Keratinocyte (primary cell): Measurements from ENCODE around the gene WFIKKN1. TPM values are rescaled to one million over a fixed set of nuclear protein-coding genes. Genes with fewer than 3 reads are reported as not detected.
A peak's percentile ranks its signal among the peaks of the same experiment; 100 is the strongest.

Source experiments
- DNase-seq: peaks from one replicate; pipeline ENCODE4 v3.0.0-alpha.2; 2011; ENCODE audit warnings: low read depth, missing footprints, low spot score
- FAIRE-seq: peaks from 2 replicates; lab custom pipeline; 2011; peaks lifted over from hg19 to GRCh38; lab: Jason Lieb, UNC
- H2AFZ ChIP-seq: 2 replicates; pipeline ENCODE4 v1.6.0; 2012; ENCODE audit warnings: low read length, control low read depth, inconsistent platforms; ENCODE audit not compliant: control insufficient read depth
- H3K27ac ChIP-seq: 2 replicates; pipeline ENCODE4 v1.5.1; 2011; ENCODE audit warnings: low read length; ENCODE audit not compliant: control insufficient read depth, insufficient read depth
- H3K27me3 ChIP-seq: 3 replicates; pipeline ENCODE4 v1.6.0; 2011; ENCODE audit warnings: low read length; ENCODE audit not compliant: control insufficient read depth, insufficient read depth; ENCODE audit errors: extremely low read depth
- H3K36me3 ChIP-seq, 2 experiments: 2 replicates in 1 of 2; 3 replicates in 1 of 2; pipeline ENCODE4 v1.5.1; 2011; ENCODE audit warnings: low read length in 2 of 2, mild to moderate bottlenecking in 1 of 2; ENCODE audit not compliant: control insufficient read depth in 2 of 2, insufficient read depth in 2 of 2; ENCODE audit errors: extremely low read depth in 1 of 2
- H3K4me1 ChIP-seq: 3 replicates; pipeline ENCODE4 v1.5.1; 2011; ENCODE audit warnings: low read length; ENCODE audit not compliant: control insufficient read depth, insufficient read depth; ENCODE audit errors: extremely low read depth
- H3K4me2 ChIP-seq: 3 replicates; pipeline ENCODE4 v1.6.0; 2011; ENCODE audit warnings: low read depth, low read length; ENCODE audit not compliant: control insufficient read depth, insufficient read depth; ENCODE audit errors: extremely low read depth
- H3K4me3 ChIP-seq, 3 experiments: fragments of 200-600 bp in 1 of 3; sonication (generic) in 1 of 3; 2 replicates in 2 of 3; 3 replicates in 1 of 3; pipeline ENCODE4 v1.5.1; 2011 to 2016; ENCODE audit warnings: low read length in 3 of 3, mild to moderate bottlenecking in 3 of 3, control low read depth in 2 of 3, inconsistent platforms in 1 of 3, low read depth in 1 of 3, mixed read lengths in 1 of 3, mixed run types in 1 of 3, moderate library complexity in 1 of 3; ENCODE audit not compliant: control insufficient read depth in 2 of 3, insufficient read depth in 2 of 3; ENCODE audit errors: extremely low read depth in 1 of 3
- H3K79me2 ChIP-seq: 2 replicates; pipeline ENCODE4 v1.6.0; 2012; ENCODE audit warnings: low read length; ENCODE audit not compliant: control insufficient read depth, insufficient read depth
- H3K9ac ChIP-seq: 3 replicates; pipeline ENCODE4 v1.6.0; 2011; ENCODE audit warnings: low read length; ENCODE audit not compliant: control insufficient read depth, insufficient read depth; ENCODE audit errors: extremely low read depth
- H3K9me1 ChIP-seq: 3 replicates; pipeline ENCODE4 v1.6.0; 2011; ENCODE audit warnings: low read length; ENCODE audit not compliant: control insufficient read depth, insufficient read depth; ENCODE audit errors: extremely low read depth
- H3K9me3 ChIP-seq: 2 replicates; pipeline ENCODE4 v1.5.1; 2012; ENCODE audit warnings: low read depth, low read length; ENCODE audit not compliant: control insufficient read depth
- H4K20me1 ChIP-seq: 3 replicates; pipeline ENCODE4 v1.6.0; 2011; ENCODE audit warnings: low read length; ENCODE audit not compliant: control insufficient read depth, insufficient read depth; ENCODE audit errors: extremely low read depth
- EZH2 ChIP-seq: IDR thresholded peaks from one replicate; pipeline ENCODE4 v1.6.1; 2012; ENCODE audit warnings: inconsistent platforms, mild to moderate bottlenecking, low read length, moderate library complexity
- dilution Hi-C: fragments of 300-500 bp; cut with MboI; formaldehyde crosslinking; loops from one replicate; pipeline ENCODE4 v1.7.0; 2020; ENCODE audit warnings: low sequenced_read_pairs; ENCODE audit not compliant: extremely low pct_ligation_motif_present
- polyA plus RNA-seq, 5 experiments: library from polyadenylated mRNA; depleted of rRNA in 3 of 5; stranded (reverse) in 3 of 5; stranded (forward) in 1 of 5; unstranded in 1 of 5; fragments of >200 nt; gene quantifications; 1 replicate in 1 of 5; 2 replicates in 3 of 5; 3 replicates in 1 of 5; pipeline versions ENCODE4 v1.2.1 to v1.2.3, GENCODE V29; 2011 to 2012; ENCODE audit warnings: missing spikeins in 2 of 5, low read depth in 1 of 5, low replicate concordance in 1 of 5
- TF ChIP-seq, protein P1 (sequence below), 3 experiments: IDR thresholded peaks in 1 of 3; conservative IDR thresholded peaks in 1 of 3; optimal IDR thresholded peaks in 1 of 3; 2 replicates in 2 of 3; 3 replicates in 1 of 3; pipeline versions ENCODE3 to v1.5.1; 2011; ENCODE audit warnings: low read length in 3 of 3, mild to moderate bottlenecking in 3 of 3, moderate library complexity in 2 of 3, control low read depth in 1 of 3, inconsistent platforms in 1 of 3; ENCODE audit not compliant: insufficient read depth in 2 of 3; ENCODE audit errors: extremely low read depth in 1 of 3

The WFIKKN1 gene
- polyA plus RNA-seq, 1 donor (not counting 4 experiments of a cell fraction or from before 2014, with no cell fraction given) = not detected

DNA sequence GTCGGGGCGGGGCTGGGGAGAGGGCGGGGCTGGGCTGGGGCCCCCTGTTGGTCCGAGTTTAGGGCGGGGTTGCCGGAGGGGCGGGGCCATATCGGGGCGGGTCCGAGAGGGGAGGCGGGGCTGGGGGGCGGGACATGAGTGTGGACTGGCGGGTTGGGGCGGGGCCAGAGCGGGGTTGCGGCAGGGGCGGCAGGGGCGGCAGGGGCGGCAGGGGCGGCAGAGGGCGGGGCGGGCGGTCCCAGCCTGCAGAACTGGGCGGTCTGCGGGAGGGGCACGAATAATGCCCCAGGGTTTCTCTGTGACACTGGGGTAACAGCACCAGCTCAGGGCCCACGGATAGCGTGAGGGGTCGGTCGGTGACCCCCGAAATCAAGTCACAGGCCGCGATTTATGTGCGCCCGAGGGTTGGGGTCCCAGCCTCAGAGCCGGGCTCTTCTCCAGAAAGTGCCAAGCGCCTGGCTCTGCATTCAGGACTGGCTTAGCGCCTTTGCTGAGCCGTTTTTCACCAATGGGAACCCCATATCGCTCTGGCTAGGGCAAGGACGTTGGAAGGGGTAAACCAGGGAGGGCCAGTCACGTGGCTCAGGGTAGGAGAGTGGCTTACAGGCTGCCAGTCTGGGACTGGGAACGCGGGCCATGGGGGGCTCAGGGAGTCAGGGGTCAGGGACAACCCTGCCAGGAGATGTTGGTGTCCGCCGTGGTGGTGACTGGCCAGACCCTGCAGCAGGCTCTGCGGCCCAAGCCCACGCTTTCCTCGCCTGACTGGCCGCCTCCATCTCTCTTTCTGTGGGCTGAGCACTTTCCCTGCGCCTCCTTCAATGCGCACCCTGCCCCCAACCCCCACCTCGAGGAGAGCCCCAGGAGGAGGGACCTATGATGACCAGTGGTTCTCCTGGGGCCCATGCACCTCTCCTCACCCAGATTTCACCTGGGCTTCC lies 6.6 kb downstream of the WFIKKN1 start:
- Histone ChIP-seq H3K9me1 (no peaks in the 10 kb centered on the region), H3K4me2 (peak overlapping the region; percentile 56), H3K36me3 (peaks cover 2 to 10% of the 10 kb centered on the region in 2 experiments), H4K20me1 (no peaks in the 10 kb centered on the region), H3K27ac (peak overlapping the region; percentile 90), H3K27me3 (no peaks in the 10 kb centered on the region), H3K4me1 (peaks cover 8% of the 10 kb centered on the region), H3K79me2 (peaks cover 8% of the 10 kb centered on the region), H3K9ac (peak overlapping the region; percentile 85), H2AFZ (peak overlapping the region; percentile 95), H3K4me3 (peak overlapping the region; percentile 74 to 85 (median 83)), H3K9me3 (no peaks in the 10 kb centered on the region)
- no peak for FAIRE-seq
- dilution Hi-C loops = no loop called here
- no peak for TF ChIP-seq EZH2
- TF ChIP-seq, protein P1, sequence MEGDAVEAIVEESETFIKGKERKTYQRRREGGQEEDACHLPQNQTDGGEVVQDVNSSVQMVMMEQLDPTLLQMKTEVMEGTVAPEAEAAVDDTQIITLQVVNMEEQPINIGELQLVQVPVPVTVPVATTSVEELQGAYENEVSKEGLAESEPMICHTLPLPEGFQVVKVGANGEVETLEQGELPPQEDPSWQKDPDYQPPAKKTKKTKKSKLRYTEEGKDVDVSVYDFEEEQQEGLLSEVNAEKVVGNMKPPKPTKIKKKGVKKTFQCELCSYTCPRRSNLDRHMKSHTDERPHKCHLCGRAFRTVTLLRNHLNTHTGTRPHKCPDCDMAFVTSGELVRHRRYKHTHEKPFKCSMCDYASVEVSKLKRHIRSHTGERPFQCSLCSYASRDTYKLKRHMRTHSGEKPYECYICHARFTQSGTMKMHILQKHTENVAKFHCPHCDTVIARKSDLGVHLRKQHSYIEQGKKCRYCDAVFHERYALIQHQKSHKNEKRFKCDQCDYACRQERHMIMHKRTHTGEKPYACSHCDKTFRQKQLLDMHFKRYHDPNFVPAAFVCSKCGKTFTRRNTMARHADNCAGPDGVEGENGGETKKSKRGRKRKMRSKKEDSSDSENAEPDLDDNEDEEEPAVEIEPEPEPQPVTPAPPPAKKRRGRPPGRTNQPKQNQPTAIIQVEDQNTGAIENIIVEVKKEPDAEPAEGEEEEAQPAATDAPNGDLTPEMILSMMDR (optimal IDR thresholded peaks at IDR 0.05 in 1 of 3, IDR thresholded peaks at IDR 0.05 in 1 of 3, conservative IDR thresholded peaks at IDR 0.05 in 1 of 3; ENCODE audit: extremely low read depth in 1 of 3, insufficient read depth in 2 of 3, low read length in 3 of 3) = no peak
- peak; percentile 60 for DNase-seq

DNA sequence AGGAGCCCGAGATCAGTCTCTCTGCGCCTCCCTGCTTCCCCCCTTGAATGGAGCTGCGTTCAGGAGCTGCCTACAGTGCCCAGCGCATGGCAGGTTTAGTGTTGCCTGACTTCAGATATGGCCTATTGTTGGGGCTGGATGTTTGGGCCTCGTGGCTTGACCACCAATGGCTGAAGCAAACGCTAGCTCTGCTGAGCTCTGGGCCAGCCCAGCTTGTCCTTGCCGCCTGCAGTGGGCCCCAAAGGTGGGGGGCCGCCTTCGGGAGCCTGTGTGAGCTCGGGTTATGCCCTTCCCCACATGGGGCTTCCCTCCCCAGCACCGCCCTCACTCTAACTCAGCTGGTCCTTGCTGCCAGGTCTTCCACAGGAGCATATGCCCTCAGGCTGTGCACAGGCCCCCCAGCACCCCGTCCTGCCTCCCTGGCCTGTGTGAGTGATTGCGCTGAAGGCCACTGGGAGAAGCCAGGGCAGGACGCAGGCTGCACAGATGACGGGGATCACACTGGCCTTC lies 7.3 kb downstream of the WFIKKN1 start:
- TF ChIP-seq EZH2 = no peak
- TF ChIP-seq, protein P1 (optimal IDR thresholded peaks at IDR 0.05 in 1 of 3, IDR thresholded peaks at IDR 0.05 in 1 of 3, conservative IDR thresholded peaks at IDR 0.05 in 1 of 3; ENCODE audit: extremely low read depth in 1 of 3, insufficient read depth in 2 of 3, low read length in 3 of 3) = no peak
- no peak for DNase-seq
- Histone ChIP-seq H3K27me3 (no peaks in the 10 kb centered on the region), H3K4me3 (no peak overlapping the region), H3K27ac (no peak overlapping the region), H3K36me3 (peaks cover 2 to 10% of the 10 kb centered on the region in 2 experiments), H3K79me2 (peaks cover 8% of the 10 kb centered on the region), H3K9ac (no peak overlapping the region), H3K4me1 (peaks cover 13% of the 10 kb centered on the region), H2AFZ (no peak overlapping the region), H3K9me3 (no peaks in the 10 kb centered on the region), H3K4me2 (no peak overlapping the region), H4K20me1 (no peaks in the 10 kb centered on the region), H3K9me1 (peaks cover 2% of the 10 kb centered on the region)
- dilution Hi-C loops = no loop called here
- FAIRE-seq = no peak
